GM21723 (cell line): ENCODE measurements around the gene PRPF18.

Source experiments
- ATAC-seq: cut with Tn5 transposase; IDR thresholded peaks from one replicate; pipeline ENCODE4 v1.9.1; 2021; ENCODE audit warnings: mild to moderate bottlenecking, moderate library complexity; ENCODE audit not compliant: unreplicated experiment

PRPF18 gene

DNA sequence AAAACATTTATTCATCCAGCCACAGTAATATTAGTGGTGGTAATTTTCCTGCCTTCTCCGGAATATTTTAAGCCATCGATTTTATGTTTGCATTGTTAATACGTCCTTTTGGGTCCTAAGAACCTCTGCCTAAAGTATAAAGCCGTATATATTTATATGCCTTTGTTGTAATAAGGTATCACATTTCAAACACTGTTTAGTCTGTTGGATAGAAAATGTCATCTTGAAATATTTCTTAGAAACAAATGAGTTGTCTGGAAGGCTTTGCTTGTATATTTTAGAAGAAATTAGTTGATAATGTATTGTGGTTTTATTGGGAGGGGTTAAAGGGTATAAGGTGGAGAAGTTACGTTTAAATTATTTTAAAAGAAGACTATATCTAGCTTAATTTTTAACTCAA is 11.1 kb downstream of the PRPF18 start:
- no peak for ATAC-seq

DNA sequence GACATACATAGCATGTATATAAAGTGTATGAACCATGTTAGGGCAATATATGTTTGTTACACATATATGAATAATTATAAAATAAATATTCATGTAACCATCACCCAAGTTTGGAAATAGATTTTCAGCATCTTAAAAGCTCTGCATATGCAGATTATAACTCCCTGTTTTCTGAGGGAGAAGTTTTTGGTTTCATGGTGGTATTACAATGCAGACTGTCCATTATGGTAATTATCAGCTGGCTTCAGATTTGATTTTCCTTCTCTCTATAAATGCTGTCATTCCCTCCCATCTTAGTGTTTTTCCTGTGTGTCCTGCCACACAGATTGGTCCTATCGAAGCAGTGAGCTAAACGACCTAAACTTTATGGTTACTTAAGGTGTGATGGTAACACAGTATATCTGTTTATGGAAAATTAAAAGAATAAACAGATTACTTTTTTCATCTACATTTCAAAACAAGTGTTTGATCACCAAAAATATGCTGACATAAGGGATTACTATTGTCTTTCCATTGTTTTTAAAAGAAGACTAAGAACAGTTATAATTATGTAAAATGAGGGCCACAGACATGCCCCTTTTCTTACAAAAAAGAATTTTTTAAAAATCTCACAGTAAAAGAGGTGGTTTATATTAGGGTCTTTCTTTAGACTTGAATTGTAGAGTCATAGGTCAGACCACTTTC is 17.7 kb downstream of the PRPF18 start:
- no peak for ATAC-seq

DNA sequence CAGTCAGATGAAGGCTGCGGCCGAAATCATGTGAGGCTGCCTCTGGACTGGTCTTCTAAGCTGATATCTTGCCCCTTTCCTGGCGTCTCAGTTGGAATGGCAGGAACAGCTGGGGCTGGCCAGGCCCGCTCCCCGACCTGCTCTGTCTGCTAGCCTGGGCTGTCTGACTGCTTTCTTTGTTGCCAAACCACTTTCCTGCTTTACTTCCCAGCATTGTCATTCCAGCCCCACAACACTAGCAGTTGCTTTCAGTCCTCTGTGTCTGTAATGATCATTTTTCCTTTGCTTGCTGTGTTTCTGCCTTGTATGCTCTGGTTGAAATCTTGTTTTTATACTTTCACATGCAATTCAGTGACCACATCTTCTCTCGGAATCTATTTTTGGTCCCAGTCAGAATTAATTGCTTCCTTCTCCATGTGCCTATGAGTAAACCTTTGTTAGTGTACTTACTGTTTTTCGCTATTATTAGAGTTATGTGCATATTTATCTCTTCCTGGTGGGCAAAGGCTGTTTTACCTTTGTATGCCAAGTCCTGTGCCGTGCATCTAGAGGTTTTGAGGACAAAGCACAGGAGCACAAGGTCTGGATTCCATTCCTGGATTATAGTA is 21.6 kb downstream of the PRPF18 start:
- no peak for ATAC-seq

DNA sequence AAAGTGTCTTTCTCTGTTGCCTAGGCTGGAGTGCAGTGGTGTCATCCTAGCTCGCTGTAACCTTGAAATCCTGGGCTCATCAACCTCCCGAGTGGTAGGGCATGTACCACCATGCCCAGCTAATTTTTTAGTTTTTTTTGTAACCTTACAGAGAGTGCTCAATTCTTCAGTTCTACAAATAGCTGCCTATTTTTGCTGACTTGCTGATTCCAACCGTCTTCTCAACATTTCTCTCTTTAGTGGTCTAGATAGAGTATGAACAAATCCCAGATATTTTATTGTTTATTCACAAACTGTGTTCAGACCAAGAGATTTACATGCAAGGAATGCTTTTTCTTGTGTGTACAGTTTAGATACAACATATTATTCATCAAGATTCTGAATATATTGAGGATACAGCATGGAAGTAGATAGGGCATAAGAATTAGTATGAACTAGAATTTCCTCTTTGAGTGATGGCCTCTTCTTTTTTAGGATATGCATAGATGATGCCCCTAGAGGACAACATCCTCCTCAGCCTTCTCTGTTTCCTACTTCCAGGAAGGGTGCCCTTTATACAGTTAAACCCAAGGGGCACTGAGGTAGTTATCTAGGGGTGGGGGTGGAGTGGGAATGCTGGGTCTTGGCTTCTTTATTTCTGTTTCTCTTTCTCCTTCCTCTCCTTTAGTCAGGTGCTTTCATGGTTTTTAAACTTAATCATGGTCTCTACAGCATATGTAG is 26.0 kb downstream of the PRPF18 start:
- ATAC-seq: no peak

DNA sequence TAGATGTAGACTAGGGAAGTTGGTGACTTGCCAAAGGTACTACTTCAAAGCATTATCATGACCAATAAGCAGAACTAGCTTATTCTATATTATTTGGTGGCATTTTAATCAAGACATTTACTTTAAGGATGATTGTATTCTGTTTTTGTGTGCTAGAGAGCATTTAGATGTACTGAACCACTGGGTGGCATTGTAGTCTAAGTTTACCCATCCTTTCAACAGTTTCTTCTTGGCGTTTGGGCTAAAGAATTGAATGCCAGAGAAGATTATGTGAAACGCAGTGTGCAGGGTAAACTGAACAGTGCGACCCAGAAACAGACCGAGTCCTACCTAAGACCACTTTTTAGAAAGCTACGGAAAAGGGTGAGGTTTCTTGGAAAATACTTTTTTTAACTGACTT is 26.8 kb downstream of the PRPF18 start:
- no peak for ATAC-seq

DNA sequence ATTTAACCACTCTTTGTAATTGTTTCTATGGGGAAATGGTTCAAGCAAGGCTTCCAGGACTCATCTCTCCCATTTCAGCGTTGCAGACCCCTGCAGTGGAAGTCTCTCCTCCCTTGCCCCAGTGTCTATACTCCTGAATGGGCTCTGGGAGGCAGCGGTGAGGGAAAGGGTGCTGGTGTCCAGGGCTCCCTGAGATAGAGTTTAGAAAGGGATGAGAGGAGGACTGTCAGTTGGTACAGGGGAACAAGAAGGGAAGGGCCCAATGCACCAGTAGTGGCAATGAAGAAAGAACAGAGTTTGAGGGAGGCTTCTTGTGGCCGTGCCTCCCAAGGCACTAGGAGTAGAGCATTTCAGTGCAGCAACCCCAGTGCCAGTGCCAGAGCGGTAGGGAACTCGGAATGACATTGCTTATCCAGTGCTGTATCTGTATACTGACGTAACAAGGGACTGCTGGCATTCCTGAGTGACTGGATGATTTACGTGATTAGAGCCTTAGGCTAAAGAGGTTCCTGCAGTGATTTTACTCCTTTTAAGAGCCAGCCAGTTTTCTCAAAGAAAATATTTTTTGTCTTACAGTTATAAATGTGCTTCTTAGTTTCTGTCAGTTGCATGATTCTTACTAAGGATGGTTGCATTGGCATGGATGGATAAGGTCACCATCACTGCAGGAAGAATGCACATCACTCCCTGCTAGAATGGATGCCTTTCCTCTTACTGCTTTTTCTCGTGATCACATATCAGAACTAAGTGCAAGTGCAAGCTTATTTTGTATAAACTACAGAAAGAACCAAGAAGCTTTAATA is 28.0 kb downstream of the PRPF18 start:
- no peak for ATAC-seq

DNA sequence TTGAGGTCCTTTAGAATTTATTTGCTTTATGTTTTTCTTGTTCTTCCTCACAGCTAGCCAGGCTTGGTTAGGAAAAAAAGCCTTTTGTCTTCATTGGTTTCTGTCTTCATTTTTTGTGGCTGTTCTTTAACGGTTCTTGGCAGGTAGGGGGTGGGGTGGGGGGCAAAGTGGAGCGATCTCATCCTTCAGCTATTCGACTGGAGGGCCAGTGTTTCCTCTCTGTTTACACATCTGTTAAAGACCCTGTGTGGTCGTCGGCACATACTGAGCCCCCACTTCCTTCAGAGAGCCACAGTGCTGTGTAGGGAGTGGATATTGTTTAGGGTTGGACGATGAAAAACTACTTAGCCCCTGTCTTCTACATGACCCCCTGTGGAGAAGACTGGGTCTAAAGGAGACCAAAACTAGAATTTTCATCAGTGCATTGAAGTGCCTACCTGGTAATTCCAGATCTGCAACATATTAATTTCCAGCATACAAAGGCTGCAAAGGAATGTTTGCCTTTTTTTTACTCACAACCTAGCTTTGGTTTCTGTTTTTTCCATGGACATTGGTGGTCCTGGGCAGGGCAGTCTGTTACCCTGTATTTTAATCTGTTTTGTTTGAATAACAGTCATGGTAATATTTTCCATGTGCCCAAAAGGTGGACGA is 29.0 kb downstream of the PRPF18 start:
- no peak for ATAC-seq

DNA sequence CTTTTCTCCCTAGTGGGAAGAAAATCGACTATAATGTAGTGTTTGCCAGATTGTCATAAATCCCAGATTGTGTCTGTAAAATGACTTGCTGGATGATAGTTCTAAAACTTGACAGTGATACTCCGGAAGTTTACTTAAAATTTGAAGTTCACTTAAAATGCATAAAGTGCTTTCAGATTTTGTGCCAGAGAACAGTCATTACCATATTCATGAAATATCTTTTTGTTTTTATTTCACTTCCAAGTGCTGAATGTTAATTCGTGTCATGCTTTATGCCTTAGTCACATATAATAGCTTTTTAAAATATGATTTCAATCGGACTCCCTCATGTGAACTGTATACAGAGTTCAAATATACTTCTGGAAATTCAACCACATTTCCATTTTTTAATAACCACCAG is 30.4 kb downstream of the PRPF18 start:
- ATAC-seq: no peak

DNA sequence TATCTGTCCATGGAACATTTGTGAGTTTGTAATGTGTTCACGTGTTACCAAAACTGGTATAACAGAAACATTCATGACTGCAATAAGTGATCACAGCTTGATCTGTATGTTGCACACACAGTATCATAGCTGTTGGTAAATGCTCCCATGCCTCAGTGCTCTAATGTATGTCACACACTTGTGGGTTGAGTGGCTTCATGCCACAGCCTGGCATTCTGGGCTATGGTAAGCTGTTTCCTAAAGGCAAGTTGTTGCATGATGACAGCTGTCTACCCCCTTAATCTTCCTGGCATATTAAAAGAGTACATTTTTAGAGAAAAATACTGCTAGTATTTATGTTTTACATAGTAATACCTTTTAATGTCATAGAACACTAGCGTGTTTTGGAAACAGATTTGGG is 35.2 kb downstream of the PRPF18 start:
- no peak for ATAC-seq

DNA sequence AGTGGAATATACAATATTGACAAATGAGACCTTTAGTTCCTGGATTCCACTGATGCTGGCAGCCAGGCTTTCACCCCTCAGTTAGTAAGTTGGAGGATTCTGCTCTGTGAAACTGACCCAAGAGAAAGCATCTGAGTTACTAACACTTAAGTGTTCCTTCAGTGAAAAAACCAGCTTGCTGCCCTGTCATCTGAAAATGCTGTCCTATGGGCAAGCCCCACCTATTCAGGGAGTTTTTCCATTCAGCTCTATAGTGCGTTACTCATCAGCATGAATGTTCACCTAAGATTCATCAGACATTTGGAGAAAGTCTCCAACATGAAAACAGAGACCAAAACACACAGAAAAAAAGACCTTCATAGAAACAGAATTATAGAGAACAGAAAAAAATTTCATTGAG is 37.9 kb downstream of the PRPF18 start:
- ATAC-seq: no peak

DNA sequence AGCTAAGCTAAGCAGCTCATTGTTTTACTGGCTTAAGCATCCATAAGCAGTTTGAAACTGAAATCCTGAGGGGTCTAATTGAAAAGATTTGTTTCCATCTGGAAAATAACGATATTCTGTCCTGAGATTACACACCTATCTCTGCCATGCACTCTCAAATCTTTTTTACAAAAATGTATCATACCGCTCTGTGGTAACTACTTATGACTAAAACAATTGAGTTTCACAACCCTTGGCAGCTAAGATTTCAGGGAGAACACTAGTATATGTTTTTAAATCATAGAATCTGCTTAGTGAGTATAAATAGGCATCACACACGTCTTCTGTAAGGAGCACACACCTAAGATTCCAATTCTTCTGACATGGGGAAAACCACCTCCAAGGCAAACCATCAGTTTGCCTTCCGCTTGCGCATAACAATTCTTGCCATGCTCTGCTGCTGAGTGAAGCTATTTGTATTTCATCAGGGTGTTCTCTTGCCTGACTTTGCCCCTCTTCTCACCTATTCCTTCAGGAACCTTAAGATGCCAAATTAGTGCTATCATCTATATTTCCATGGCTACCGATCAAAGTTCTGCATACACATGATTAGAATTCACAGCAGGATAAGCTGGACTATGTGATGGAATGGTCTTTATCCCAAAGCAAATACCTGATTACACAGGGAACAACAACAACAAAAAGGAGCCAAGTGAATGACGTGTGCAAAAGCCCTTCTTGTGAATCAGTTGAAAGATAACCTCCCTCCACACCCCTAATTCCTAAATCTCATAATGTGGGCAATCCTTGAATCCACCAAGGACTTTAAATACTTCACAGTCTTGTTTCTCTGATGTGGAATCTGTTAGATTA is 40.9 kb downstream of the PRPF18 start:
- ATAC-seq: no peak

DNA sequence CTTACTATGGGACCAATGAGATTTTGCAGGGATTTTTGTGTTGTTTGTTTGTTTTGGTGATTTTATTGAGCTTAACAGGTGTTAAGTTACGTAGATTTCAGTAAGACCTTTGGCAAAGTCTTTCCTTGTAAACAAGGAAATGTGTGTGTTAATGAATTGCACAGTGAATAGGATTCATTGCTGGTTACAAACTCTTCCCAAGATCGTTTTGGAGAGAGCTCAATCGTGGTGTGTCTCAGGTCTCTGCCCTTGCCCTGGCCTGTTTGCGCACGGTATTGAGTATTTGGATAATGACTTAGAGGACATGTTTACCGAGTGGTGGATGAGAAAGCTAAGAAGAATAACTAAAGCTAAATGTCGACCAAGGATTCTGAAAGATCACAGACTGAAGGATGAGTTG is 41.9 kb downstream of the PRPF18 start:
- ATAC-seq: no peak

DNA sequence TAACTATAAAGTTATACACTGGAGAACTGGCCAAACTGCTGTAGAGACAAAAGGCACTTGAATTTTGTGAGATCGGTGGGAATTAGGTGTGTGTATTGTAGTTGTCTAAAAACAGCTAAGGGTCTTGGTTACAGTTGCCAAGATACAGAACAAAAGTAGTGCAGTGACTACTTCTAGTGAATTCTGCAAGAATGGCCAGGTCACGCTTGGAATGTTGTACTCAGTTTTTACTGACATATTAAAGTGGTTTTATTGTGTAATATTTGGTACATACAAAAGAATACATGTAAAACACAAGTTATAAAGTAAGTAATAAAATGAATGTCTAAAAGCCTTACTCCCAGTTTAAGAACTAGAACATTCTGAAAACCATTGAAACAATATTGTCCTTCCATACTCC is 42.4 kb downstream of the PRPF18 start:
- no peak for ATAC-seq

DNA sequence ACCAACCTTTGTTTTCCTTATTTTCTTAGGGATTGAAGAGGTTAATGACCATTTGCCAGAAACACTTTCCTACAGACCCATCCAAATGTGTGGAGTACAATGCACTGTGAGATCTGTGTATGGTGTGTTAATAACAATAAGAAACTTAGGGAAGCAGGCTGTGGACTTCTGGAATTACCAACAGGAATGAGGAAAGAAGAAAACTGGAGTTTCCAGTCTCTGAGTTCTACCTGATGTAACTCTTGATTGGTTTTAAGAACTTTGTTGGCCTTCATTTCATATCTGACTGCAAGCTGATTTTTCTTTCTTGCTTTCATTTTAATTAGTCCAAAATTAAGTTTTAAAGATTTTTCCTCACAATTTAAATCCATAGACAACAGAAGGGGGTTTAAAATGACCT is 43.5 kb downstream of the PRPF18 start:
- no peak for ATAC-seq

DNA sequence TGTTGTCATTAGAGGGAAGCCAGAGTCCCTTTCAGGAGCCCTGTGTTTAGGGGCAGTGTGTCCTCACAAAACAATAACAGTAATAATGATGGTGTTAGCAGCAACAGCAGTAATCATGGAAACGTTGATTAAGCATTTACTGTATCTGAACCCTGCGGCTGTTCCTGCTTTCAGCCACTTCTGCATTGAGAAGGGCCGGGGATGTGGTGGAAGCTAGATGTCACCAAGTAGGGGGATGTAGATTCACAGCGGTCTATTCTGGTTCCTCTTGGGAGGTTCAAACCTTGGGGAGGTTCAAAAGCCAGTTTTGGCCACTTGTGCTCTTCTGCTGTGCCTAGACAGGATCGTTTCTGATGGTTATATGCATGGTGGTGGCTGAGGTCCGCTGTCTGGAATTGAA is 44.8 kb downstream of the PRPF18 start:
- ATAC-seq: no peak

DNA sequence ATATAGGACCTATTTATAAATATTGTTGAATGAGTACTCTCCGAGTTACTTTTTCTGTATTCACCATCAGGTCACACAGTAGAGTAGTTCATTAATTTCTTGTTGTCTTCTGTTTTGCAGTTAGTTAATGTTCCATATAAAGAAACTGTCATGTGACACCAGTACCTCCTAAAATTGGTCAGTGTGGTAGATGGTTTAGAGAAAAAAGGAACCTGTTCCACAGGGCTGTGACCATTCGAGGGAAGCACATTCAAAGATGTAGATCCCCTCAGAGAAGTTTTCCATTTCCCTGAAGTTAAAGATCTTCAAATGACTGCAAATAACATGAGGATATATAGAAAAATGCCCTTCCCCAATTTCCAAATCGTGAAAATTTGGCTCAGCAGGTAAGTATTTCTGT is 45.7 kb downstream of the PRPF18 start:
- no peak for ATAC-seq

DNA sequence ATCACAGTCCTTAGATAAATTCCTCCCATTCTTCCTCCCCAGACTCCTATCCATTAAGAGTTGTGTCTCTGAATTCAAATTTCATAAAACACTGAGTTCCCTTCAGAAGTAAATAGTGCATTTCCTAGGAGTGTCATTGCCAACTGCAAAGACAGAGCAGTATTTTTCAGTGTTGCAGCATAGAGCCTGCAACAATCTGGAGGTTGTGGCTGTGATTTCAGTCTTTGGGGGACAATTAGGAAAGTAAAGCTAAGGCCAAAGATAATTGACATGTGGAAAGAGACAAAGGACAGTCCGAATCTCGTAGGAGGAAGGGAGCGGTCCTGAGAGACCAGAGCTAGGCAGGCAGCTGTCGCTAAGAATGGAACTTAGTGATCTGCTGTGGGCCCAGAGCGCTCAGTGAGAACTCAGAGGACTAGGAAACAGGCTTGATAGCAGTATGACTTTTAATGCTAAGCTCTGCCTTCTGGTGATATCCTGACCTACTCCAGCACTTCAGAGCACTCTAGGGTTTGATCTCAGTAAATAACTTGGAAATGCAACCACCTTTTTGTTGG is 46.2 kb downstream of the PRPF18 start:
- ATAC-seq: no peak

DNA sequence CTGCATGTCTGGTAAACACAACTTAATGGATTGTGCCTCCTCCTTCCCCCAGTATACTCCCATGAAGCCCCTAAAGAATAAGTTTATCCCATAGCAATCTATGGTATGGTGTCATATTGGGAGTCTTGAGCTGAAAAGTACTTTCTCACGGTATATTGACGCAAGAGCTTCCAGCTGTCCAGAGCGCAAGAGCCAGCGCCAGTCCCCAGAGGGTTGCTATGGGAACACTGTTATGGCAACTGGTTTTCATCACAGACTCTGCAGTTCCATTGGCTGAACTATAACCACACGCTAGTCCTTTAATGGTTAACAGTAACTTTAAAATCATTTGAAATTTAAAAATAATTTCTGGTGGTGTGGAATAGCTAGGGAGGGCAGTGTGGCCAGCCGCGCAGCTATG is 46.9 kb downstream of the PRPF18 start:
- no peak for ATAC-seq

DNA sequence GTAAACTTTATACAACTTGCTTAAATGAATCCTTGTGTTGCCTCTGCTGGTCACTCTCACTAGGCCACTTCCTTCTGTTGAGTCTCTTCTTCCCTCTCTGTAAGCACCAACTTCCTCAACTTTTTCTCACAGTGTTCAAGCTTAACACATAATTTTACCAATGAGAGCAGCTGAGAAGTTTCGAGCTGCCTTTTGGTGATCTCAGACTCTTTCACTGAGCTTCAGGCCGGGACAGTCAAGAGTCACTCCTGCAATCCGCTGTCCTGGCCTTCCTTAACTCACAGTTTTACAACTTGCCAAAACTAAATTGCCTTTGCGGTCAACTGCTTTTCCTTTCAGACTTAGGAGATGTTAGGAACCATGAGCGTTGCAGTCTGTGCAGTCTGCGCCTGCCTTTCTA is 47.4 kb downstream of the PRPF18 start:
- ATAC-seq: no peak

DNA sequence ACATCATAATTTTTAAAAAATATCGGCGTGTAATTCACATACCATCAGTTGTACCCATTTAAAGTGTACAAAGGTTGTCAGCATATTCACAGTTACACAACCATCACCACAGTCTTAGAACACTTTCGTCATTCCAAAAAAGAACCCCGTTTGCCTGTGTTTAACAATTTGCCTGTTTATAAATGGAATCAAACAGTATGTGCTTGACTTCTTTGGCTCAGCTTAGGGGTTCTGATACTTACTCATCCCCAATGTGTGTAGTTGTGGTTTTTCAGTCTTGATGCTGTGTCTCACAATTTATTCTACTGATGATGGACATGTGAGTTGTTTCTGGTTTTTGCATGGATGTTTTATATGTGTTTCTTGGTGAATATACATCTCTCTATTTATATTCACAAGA is 50.0 kb downstream of the PRPF18 start:
- no peak for ATAC-seq
